B cell (primary cell): Measurements from ENCODE around the gene KCNQ1OT1. TPM values are rescaled to one million over a fixed set of nuclear protein-coding genes. Genes with fewer than 3 reads are reported as not detected.

Source experiments
- ATAC-seq: fragments of 200-7000 bp; cut with Tn5 transposase; one replicate; pipeline ENCODE4 v1.10.0; 2021; ENCODE audit warnings: low read depth, mild to moderate bottlenecking, moderate number of reproducible peaks, moderate library complexity
- CTCF ChIA-PET: fragments of 350-600 bp; sonication (Branson Sonifier 250); formaldehyde crosslinking; loops from one replicate; lab custom pipeline; 2021; ENCODE audit warnings: antibody characterized with exemption, inconsistent platforms; lab: Charles Lee
- POLR2A ChIA-PET: fragments of 350-600 bp; sonication (Branson Sonifier 250); formaldehyde crosslinking; loops from one replicate; lab custom pipeline; 2021; ENCODE audit warnings: antibody characterized with exemption; lab: Charles Lee
- DNase-seq: peaks from one replicate; pipeline ENCODE4 v3.0.0; 2013
- H2AFZ ChIP-seq: 2 replicates; pipeline ENCODE4 v1.6.1; 2012; ENCODE audit warnings: mild to moderate bottlenecking, low read depth, low read length; ENCODE audit not compliant: insufficient read depth, poor library complexity, severe bottlenecking
- H3K27ac ChIP-seq, 2 donors: 1 replicate in 1 of 2; 2 replicates in 1 of 2; pipeline ENCODE4 v1.5.1; 2012 to 2013; ENCODE audit warnings: low read length in 2 of 2, mild to moderate bottlenecking in 2 of 2, moderate library complexity in 1 of 2
- H3K27me3 ChIP-seq, 4 experiments: fragments of 200-600 bp in 1 of 4; sonication (generic) in 1 of 4; replicated peaks in 1 of 4; 1 replicate in 2 of 4; 2 replicates in 2 of 4; pipeline versions ENCODE4 v1.6.1 to v1.7.0; 2013 to 2016; ENCODE audit warnings: low read length in 3 of 4, mild to moderate bottlenecking in 2 of 4, mixed read lengths in 1 of 4, moderate library complexity in 1 of 4; ENCODE audit not compliant: insufficient read depth in 4 of 4, control insufficient read depth in 3 of 4; ENCODE audit errors: control extremely low read depth in 1 of 4
- H3K36me3 ChIP-seq, 2 experiments: replicated peaks in 1 of 2; 1 replicate in 1 of 2; 2 replicates in 1 of 2; pipeline versions ENCODE4 v1.6.1 to v1.7.1; 2013; ENCODE audit warnings: low read length in 1 of 2; ENCODE audit not compliant: insufficient read depth in 2 of 2, control insufficient read depth in 1 of 2; ENCODE audit errors: control extremely low read depth in 1 of 2, extremely low read depth in 1 of 2
- H3K4me1 ChIP-seq, 2 donors: fragments of 200-600 bp in 1 of 2; sonication (generic) in 1 of 2; 1 replicate in 1 of 2; 2 replicates in 1 of 2; pipeline versions ENCODE4 v1.5.1 to v1.6.1; 2013 to 2017; ENCODE audit warnings: low read length in 2 of 2; ENCODE audit not compliant: control insufficient read depth in 2 of 2, insufficient read depth in 2 of 2
- H3K4me2 ChIP-seq: replicated peaks from 2 replicates; pipeline ENCODE3; 2012; ENCODE audit warnings: mild to moderate bottlenecking, low read depth, low read length; ENCODE audit not compliant: poor library complexity, severe bottlenecking
- H3K4me3 ChIP-seq, 5 experiments: fragments of 200-600 bp in 1 of 5; sonication (generic) in 1 of 5; 1 replicate in 3 of 5; 2 replicates in 2 of 5; pipeline versions ENCODE4 v1.5.1 to v1.7.0; 2011 to 2016; ENCODE audit warnings: low read length in 4 of 5, mild to moderate bottlenecking in 4 of 5, low read depth in 2 of 5, control low read depth in 1 of 5, moderate library complexity in 1 of 5; ENCODE audit not compliant: insufficient read depth in 1 of 5; ENCODE audit errors: control extremely low read depth in 1 of 5, extremely low read depth in 1 of 5
- H3K79me2 ChIP-seq: fragments of 200-600 bp; sonication (generic); one replicate; pipeline ENCODE4 v1.6.0; 2016; ENCODE audit warnings: low read length; ENCODE audit not compliant: control insufficient read depth, insufficient read depth
- H3K9ac ChIP-seq: fragments of 200-600 bp; sonication (generic); 2 replicates; pipeline ENCODE4 v1.6.1; 2017; ENCODE audit warnings: mild to moderate bottlenecking, low read length, moderate library complexity
- H3K9me3 ChIP-seq, 3 donors: one replicate each; pipeline versions ENCODE4 v1.6.1 to v1.7.1; 2013; ENCODE audit warnings: low read length in 2 of 3; ENCODE audit not compliant: control insufficient read depth in 2 of 3, insufficient read depth in 1 of 3; ENCODE audit errors: control extremely low read depth in 1 of 3
- H4K20me1 ChIP-seq: 2 replicates; pipeline ENCODE4 v1.6.0; 2012; ENCODE audit warnings: mild to moderate bottlenecking, low read length; ENCODE audit not compliant: insufficient read depth, control insufficient read depth, poor library complexity, severe bottlenecking
- H3K27ac Mint-ChIP-seq: one replicate; pipeline ENCODE4 v1.8.0; 2021; ENCODE audit warnings: mixed read lengths
- H3K27me3 Mint-ChIP-seq: one replicate; pipeline ENCODE4 v1.8.0; 2021; ENCODE audit warnings: mixed read lengths
- H3K4me1 Mint-ChIP-seq: one replicate; pipeline ENCODE4 v1.8.0; 2021; ENCODE audit warnings: mixed read lengths
- H3K4me3 Mint-ChIP-seq: one replicate; pipeline ENCODE4 v1.8.0; 2021; ENCODE audit warnings: mixed read lengths
- H3K9me3 Mint-ChIP-seq: one replicate; pipeline ENCODE4 v1.8.0; 2022; ENCODE audit warnings: mixed read lengths; ENCODE audit not compliant: insufficient read depth
- CTCF ChIP-seq: fragments of 200-600 bp; IDR thresholded peaks from one replicate; pipeline ENCODE4 v1.8.0; 2022; ENCODE audit warnings: antibody characterized with exemption, mild to moderate bottlenecking
- EZH2 ChIP-seq: IDR thresholded peaks from 2 replicates; pipeline ENCODE4 v1.6.1; 2012; ENCODE audit warnings: borderline replicate concordance, low read depth, mild to moderate bottlenecking, moderate library complexity, low read length; ENCODE audit not compliant: insufficient read depth, poor library complexity, severe bottlenecking
- WGBS: methylation state at CpG from one replicate; pipeline ENCODE4 v1.1.5; 2013; ENCODE audit warnings: missing lambda C conversion rate; ENCODE audit not compliant: insufficient coverage; 5-methylcytosine and 5-hydroxymethylcytosine counted together
- intact Hi-C: fragments of 100-400 bp; cut with micrococcal nuclease; formaldehyde crosslinking; loops from one replicate; pipeline ENCODE4 v1.10.0; 2022
- polyA plus RNA-seq: library from polyadenylated mRNA; depleted of rRNA; stranded (reverse); fragments of >200 nt; gene quantifications from 2 replicates; pipeline ENCODE4 v1.2.3, GENCODE V29; 2012
- total RNA-seq, 2 donors: library from RNA; stranded (reverse); fragments of 120-200 nt in 1 of 2; gene quantifications; 1 replicate in 1 of 2; 2 replicates in 1 of 2; pipeline versions ENCODE4 v1.2.3 to v1.2.4, GENCODE V29; 2013 to 2022

The KCNQ1OT1 gene
- total and polyA plus RNA-seq, 2 donors (not counting 1 experiment from before 2014, with no cell fraction given), result 0.03 to 0.89 TPM

DNA sequence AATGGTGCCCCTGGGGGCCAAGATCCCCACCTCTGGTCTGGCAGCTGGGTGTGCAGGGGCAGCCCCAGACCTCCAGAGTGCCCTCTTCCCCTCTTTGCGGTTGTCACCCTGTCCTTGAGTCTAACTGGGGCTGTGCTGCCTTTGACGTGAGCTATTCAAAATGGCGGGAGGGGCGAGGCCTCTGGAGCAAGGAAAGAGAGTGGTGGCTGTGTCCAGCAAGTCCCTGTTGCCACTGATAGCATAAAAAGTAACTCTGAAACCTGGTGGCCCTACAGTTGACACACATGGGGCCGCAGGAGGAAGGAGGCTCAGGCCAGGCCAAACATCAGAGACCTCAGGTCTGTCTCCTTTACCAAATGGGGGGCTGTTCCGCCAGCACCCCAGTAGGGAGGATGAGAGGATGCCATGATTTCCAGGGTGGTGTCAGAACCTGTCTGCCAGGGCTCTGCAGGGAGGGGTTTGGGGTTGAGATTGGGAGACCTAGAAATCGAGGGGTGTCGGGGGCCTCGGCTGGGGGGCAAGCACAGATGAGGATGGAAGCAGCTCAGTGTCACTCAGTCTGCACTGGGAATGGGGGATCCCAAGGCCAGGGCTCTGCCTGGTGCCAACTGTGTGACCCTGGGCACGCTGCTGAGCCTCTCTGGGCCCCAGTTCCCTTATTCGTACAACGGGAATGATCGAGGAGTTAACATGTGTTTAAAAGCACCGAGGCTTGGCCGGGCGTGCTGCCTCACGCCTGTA lies 49.2 kb upstream of the KCNQ1OT1 start:
- CTCF ChIA-PET, result interaction anchor here (0.7 kb wide), 1 partner anchor 26 kb away, joined by 3 read pairs; no protein-coding TSS in a partner anchor
- no peaks in the 10 kb centered on the region for H3K79me2 ChIP-seq
- no peaks in the 10 kb centered on the region for H3K27me3 ChIP-seq
- no peak overlapping the region for H3K4me2 ChIP-seq
- H3K27ac ChIP-seq, result no peak overlapping the region
- DNase-seq (no peak), ATAC-seq (no peak)
- no peaks in the 10 kb centered on the region for H3K36me3 ChIP-seq
- Mint-ChIP-seq H3K9me3 (no peaks in the 10 kb centered on the region), H3K4me3 (no peak overlapping the region), H3K27ac (no peak overlapping the region), H3K4me1 (no peaks in the 10 kb centered on the region), H3K27me3 (no peaks in the 10 kb centered on the region)
- TF ChIP-seq CTCF (no peak), EZH2 (no peak)
- 98% methylated on average over 12 of the region's 17 CpGs for WGBS
- no peaks in the 10 kb centered on the region for H4K20me1 ChIP-seq
- intact Hi-C loops, result no loop called here
- H3K4me1 ChIP-seq, result no peaks in the 10 kb centered on the region
- no peak overlapping the region for H3K9ac ChIP-seq
- H3K4me3 ChIP-seq, result no peak overlapping the region
- POLR2A ChIA-PET, result no interaction called here
- H3K9me3 ChIP-seq, result peaks cover 0 to 19% (median 0%) of the 10 kb centered on the region in 3 donors
- no peak overlapping the region for H2AFZ ChIP-seq

GRCh38 chr11:2748061-2748813 lies 48.4 kb upstream of the KCNQ1OT1 start:
- Histone ChIP-seq H3K4me1 (no peaks in the 10 kb centered on the region), H3K9me3 (peaks cover 0 to 14% (median 0%) of the 10 kb centered on the region in 3 donors), H3K9ac (no peak overlapping the region), H3K4me3 (no peak overlapping the region), H3K27me3 (no peaks in the 10 kb centered on the region), H4K20me1 (no peaks in the 10 kb centered on the region), H3K79me2 (no peaks in the 10 kb centered on the region), H3K27ac (no peak overlapping the region), H3K4me2 (no peak overlapping the region), H2AFZ (no peak overlapping the region), H3K36me3 (no peaks in the 10 kb centered on the region)
- no peak for TF ChIP-seq CTCF
- TF ChIP-seq EZH2, result no peak
- CTCF ChIA-PET, result no interaction called here
- ATAC-seq (no peak), DNase-seq (no peak)
- no peak overlapping the region for H3K4me3 Mint-ChIP-seq
- POLR2A ChIA-PET, result no interaction called here
- intact Hi-C loops, result no loop called here
- H3K9me3 Mint-ChIP-seq, result no peaks in the 10 kb centered on the region
- no peaks in the 10 kb centered on the region for H3K27me3 Mint-ChIP-seq
- 79% methylated on average over 9 of the region's 11 CpGs for WGBS
- no peaks in the 10 kb centered on the region for H3K4me1 Mint-ChIP-seq
- H3K27ac Mint-ChIP-seq, result no peak overlapping the region
